ENCODE measurements around the gene DOCK4.

DNA sequence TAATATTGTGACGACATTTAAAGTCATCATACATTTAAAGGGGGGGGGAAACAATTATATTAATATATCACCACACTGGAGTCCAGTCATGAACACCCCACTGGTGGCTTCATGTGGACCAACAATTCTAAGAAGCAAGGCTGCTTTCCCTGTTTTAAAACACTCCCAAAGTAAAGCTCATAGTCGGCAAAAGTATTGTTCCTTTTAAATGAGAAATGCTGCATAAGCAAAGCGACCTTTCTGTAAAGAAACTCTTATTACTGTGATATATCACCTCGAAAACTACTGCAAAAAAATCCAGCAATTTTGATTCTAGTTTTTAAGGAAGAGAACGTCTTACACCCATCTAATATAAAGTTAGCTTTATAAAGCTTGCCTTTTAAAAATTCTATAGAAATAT is 112.8 kb downstream of the DOCK4 start:
- no peak for TF ChIP-seq JUN (IDR thresholded peaks at IDR 0.05)
- TF ChIP-seq RAD21 (conservative IDR thresholded peaks at IDR 0.05 in 1 of 2, IDR thresholded peaks at IDR 0.05 in 1 of 2), result no peak
